Stomach (tissue), 9 donors: ENCODE measurements around the gene RNASE13. TPM values are rescaled to one million over a fixed set of nuclear protein-coding genes. Genes with fewer than 3 reads are reported as not detected.

Source experiments
- DNase-seq, 2 donors: peaks; one replicate each; pipeline versions ENCODE4 v3.0.0 to v3.0.0-alpha.2; 2013 to 2019
- H3K27ac ChIP-seq, 5 donors: fragments of 200-600 bp in 4 of 5; sonication (generic) in 4 of 5; one replicate each; pipeline ENCODE4 v1.5.1; 2013 to 2019; ENCODE audit warnings: mild to moderate bottlenecking in 1 of 5, moderate library complexity in 1 of 5
- H3K27me3 ChIP-seq, 3 donors: fragments of 200-600 bp; sonication (generic); one replicate each; pipeline ENCODE4 v1.5.1; 2017 to 2019; ENCODE audit warnings: mixed run types in 1 of 3
- H3K36me3 ChIP-seq, 4 donors: fragments of 200-600 bp; sonication (generic); 1 replicate in 3 of 4; 2 replicates in 1 of 4; pipeline ENCODE4 v1.5.1; 2016 to 2019
- H3K4me1 ChIP-seq, 4 donors: fragments of 200-600 bp; sonication (generic); one replicate each; pipeline ENCODE4 v1.5.1; 2016 to 2019
- H3K4me3 ChIP-seq, 4 donors: fragments of 200-600 bp; sonication (generic) in 3 of 4; one replicate each; pipeline ENCODE4 v1.5.1; 2016 to 2019; ENCODE audit warnings: mild to moderate bottlenecking in 1 of 4
- H3K9me3 ChIP-seq, 4 donors: fragments of 200-600 bp; sonication (generic); one replicate each; pipeline ENCODE4 v1.5.1; 2016 to 2019
- CTCF ChIP-seq, 7 experiments: fragments of 450-650 bp in 4 of 7; fragments of 200-600 bp in 3 of 7; sonication (generic) in 3 of 7; IDR thresholded peaks; one replicate each; pipeline ENCODE4 v1.5.1; 2016 to 2019; ENCODE audit warnings: antibody characterized with exemption in 7 of 7, control low read depth in 2 of 7, mild to moderate bottlenecking in 1 of 7
- EP300 ChIP-seq: sonication (generic); formaldehyde crosslinking; IDR thresholded peaks from one replicate; pipeline ENCODE4 v1.6.1; 2017; ENCODE audit warnings: antibody characterized with exemption
- POLR2A ChIP-seq, 4 donors: fragments of 450-650 bp; IDR thresholded peaks; one replicate each; pipeline ENCODE4 v1.6.1; 2016; ENCODE audit warnings: antibody characterized with exemption in 4 of 4, control low read depth in 2 of 4, mild to moderate bottlenecking in 1 of 4, moderate library complexity in 1 of 4
- POLR2AphosphoS5 ChIP-seq, 3 donors: sonication (generic); formaldehyde crosslinking; IDR thresholded peaks; one replicate each; pipeline ENCODE4 v1.6.1; 2016; ENCODE audit warnings: antibody characterized with exemption in 3 of 3
- WGBS, 5 donors: extraction: QIAGEN DNeasy Blood & Tissue Kit in 3 of 5; methylation state at CpG; one replicate each; pipeline versions ENCODE4 v1.1.5 to v1.1.7; 2013 to 2018; 5-methylcytosine and 5-hydroxymethylcytosine counted together
- intact Hi-C: fragments of 100-400 bp; cut with DNase I; formaldehyde crosslinking; loops from one replicate; pipeline ENCODE4 v1.15.1; 2023; ENCODE audit warnings: low total_unique reads
- polyA plus RNA-seq, 3 donors: library from polyadenylated mRNA; stranded (reverse); fragments of 200-250 nt; gene quantifications; one replicate each; pipeline ENCODE4 v1.2.3, GENCODE V29; 2013
- total RNA-seq, 5 donors: library from RNA; depleted of rRNA; stranded (reverse); fragments of >200 nt; gene quantifications; one replicate each; pipeline versions ENCODE4 v1.1.0 to v1.2.3, GENCODE V29; 2014 to 2016
- donor health status: healthy with polysubstance abuse.
- donor health status: Bipolar disorder and iron deficiency.
- donor health status: healthy.

The RNASE13 gene
- total and polyA plus RNA-seq, 8 donors, result 0.18 TPM; not detected in 7

GRCh38 chr14:21078726-21079125 lies 44.1 kb upstream of the RNASE13 start:
- no peak for TF ChIP-seq POLR2A (IDR thresholded peaks at IDR 0.05)
- TF ChIP-seq EP300, result no peak
- TF ChIP-seq POLR2AphosphoS5 (IDR thresholded peaks at IDR 0.05), result no peak
- no peak for TF ChIP-seq CTCF (IDR thresholded peaks at IDR 0.05)
- Histone ChIP-seq H3K36me3 (peaks cover 76 to 100% (median 100%) of the 10 kb centered on the region in 4 donors), H3K4me1 (peaks cover 0 to 7% (median 0%) of the 10 kb centered on the region in 4 donors), H3K9me3 (no peaks in the 10 kb centered on the region), H3K27ac (no peak overlapping the region), H3K27me3 (no peaks in the 10 kb centered on the region), H3K4me3 (no peak overlapping the region)
- DNase-seq, result no peak
- intact Hi-C loops, result no loop called here
- WGBS, 5 donors, result 83 to 90% (median 88%) methylated on average over 10 of the region's 10 CpGs

- 87 to 96% (median 94%) methylated on average over 5 of the region's 5 CpGs for WGBS, 5 donors
- TF ChIP-seq POLR2AphosphoS5 (IDR thresholded peaks at IDR 0.05) (no peak), CTCF (IDR thresholded peaks at IDR 0.05) (no peak), EP300 (no peak), POLR2A (IDR thresholded peaks at IDR 0.05) (no peak)
- intact Hi-C loops, result no loop called here
- Histone ChIP-seq H3K4me1 (peaks cover 0 to 6% (median 2%) of the 10 kb centered on the region in 4 donors), H3K9me3 (no peaks in the 10 kb centered on the region), H3K36me3 (peaks cover 72 to 100% (median 98%) of the 10 kb centered on the region in 4 donors), H3K27me3 (no peaks in the 10 kb centered on the region), H3K27ac (no peak overlapping the region), H3K4me3 (no peak overlapping the region)
- no peak for DNase-seq
These were observed 43.7 kb upstream of the RNASE13 start for GRCh38 chr14:21078287-21078686.

GRCh38 chr14:21077672-21078071 lies 43.1 kb upstream of the RNASE13 start:
- H3K36me3 ChIP-seq, result peaks cover 66 to 100% (median 94%) of the 10 kb centered on the region in 4 donors
- no peaks in the 10 kb centered on the region for H3K27me3 ChIP-seq
- 77 to 89% (median 81%) methylated on average over 2 of the region's 2 CpGs for WGBS, 5 donors
- no peak for DNase-seq
- H3K4me3 ChIP-seq, result no peak overlapping the region
- H3K9me3 ChIP-seq, result no peaks in the 10 kb centered on the region
- H3K27ac ChIP-seq, result no peak overlapping the region
- intact Hi-C loops, result no loop called here
- peaks cover 6 to 12% (median 8%) of the 10 kb centered on the region in 4 donors for H3K4me1 ChIP-seq
- TF ChIP-seq POLR2A (IDR thresholded peaks at IDR 0.05) (no peak), POLR2AphosphoS5 (IDR thresholded peaks at IDR 0.05) (no peak)

- no peak overlapping the region for H3K4me3 ChIP-seq
- H3K27ac ChIP-seq, result no peak overlapping the region
- no peak for TF ChIP-seq POLR2AphosphoS5 (IDR thresholded peaks at IDR 0.05)
- TF ChIP-seq POLR2A (IDR thresholded peaks at IDR 0.05), result no peak
- no peak for TF ChIP-seq CTCF (IDR thresholded peaks at IDR 0.05)
- no peak for TF ChIP-seq EP300
- 85 to 90% (median 89%) methylated on average over 9 of the region's 9 CpGs for WGBS, 5 donors
- H3K4me1 ChIP-seq, result peaks cover 22 to 30% (median 26%) of the 10 kb centered on the region in 4 donors
- DNase-seq, result no peak
- intact Hi-C loops, result no loop called here
- no peaks in the 10 kb centered on the region for H3K9me3 ChIP-seq
- H3K36me3 ChIP-seq, result peaks cover 50 to 83% (median 76%) of the 10 kb centered on the region in 4 donors
- H3K27me3 ChIP-seq, result no peaks in the 10 kb centered on the region
These were observed 41.3 kb upstream of the RNASE13 start for GRCh38 chr14:21075719-21076437.
